ENCODE data around the gene RPP21.

The RPP21 gene

GRCh38 chr6:30355281-30355680 is 10.3 kb downstream of the RPP21 start:
- H3K27ac ChIP-seq (ENCODE audit: low read length): no peak overlapping the region
- no peaks in the 10 kb centered on the region for H3K79me2 ChIP-seq (ENCODE audit: low read length)
- no peak overlapping the region for H3K4me3 ChIP-seq (ENCODE audit: low read length)
- H3K9ac ChIP-seq (ENCODE audit: low read length): no peak overlapping the region
- TF ChIP-seq CTCF (IDR thresholded peaks at IDR 0.05; ENCODE audit: low read depth, low read length) (no peak), EZH2phosphoT487 (IDR thresholded peaks at IDR 0.05; ENCODE audit: low read depth) (no peak)
- H3K36me3 ChIP-seq (replicated peaks; ENCODE audit: low read depth, low read length): no peaks in the 10 kb centered on the region
- H3K4me2 ChIP-seq (ENCODE audit: low read length): no peak overlapping the region
- H2AFZ ChIP-seq (ENCODE audit: low read depth, low read length): no peak overlapping the region
- H3K4me1 ChIP-seq (ENCODE audit: low read length): no peaks in the 10 kb centered on the region
- no peaks in the 10 kb centered on the region for H3K9me3 ChIP-seq (ENCODE audit: insufficient read depth, low read length)
- no peaks in the 10 kb centered on the region for H4K20me1 ChIP-seq (ENCODE audit: insufficient read depth, low read length)
- peaks cover 4% of the 10 kb centered on the region; the same call in 1 of the 2 replicates for H3K27me3 ChIP-seq (ENCODE audit: low read depth, low read length)

GRCh38 chr6:30356536-30356935 is 11.6 kb downstream of the RPP21 start:
- no peak overlapping the region for H2AFZ ChIP-seq (ENCODE audit: low read depth, low read length)
- no peaks in the 10 kb centered on the region for H3K79me2 ChIP-seq (ENCODE audit: low read length)
- peaks cover 4% of the 10 kb centered on the region; the same call in 1 of the 2 replicates for H3K27me3 ChIP-seq (ENCODE audit: low read depth, low read length)
- TF ChIP-seq EZH2phosphoT487 (IDR thresholded peaks at IDR 0.05; ENCODE audit: low read depth) (no peak), CTCF (IDR thresholded peaks at IDR 0.05; ENCODE audit: low read depth, low read length) (no peak)
- no peaks in the 10 kb centered on the region for H3K36me3 ChIP-seq (replicated peaks; ENCODE audit: low read depth, low read length)
- no peaks in the 10 kb centered on the region for H4K20me1 ChIP-seq (ENCODE audit: insufficient read depth, low read length)
- no peak overlapping the region for H3K9ac ChIP-seq (ENCODE audit: low read length)
- no peak overlapping the region for H3K27ac ChIP-seq (ENCODE audit: low read length)
- no peak overlapping the region for H3K4me2 ChIP-seq (ENCODE audit: low read length)
- H3K4me3 ChIP-seq (ENCODE audit: low read length): no peak overlapping the region
- H3K9me3 ChIP-seq (ENCODE audit: insufficient read depth, low read length): no peaks in the 10 kb centered on the region
- H3K4me1 ChIP-seq (ENCODE audit: low read length): no peaks in the 10 kb centered on the region

- Histone ChIP-seq H3K79me2 (ENCODE audit: low read length) (no peaks in the 10 kb centered on the region), H4K20me1 (ENCODE audit: insufficient read depth, low read length) (no peaks in the 10 kb centered on the region), H3K4me3 (ENCODE audit: low read length) (no peak overlapping the region), H3K4me2 (ENCODE audit: low read length) (0 out of 2 replicates have a peak overlapping the region, but pooled peaks have one; percentile 7), H3K9ac (ENCODE audit: low read length) (no peak overlapping the region), H3K27me3 (ENCODE audit: low read depth, low read length) (peaks cover 4% of the 10 kb centered on the region; the same call in 1 of the 2 replicates), H3K36me3 (replicated peaks; ENCODE audit: low read depth, low read length) (no peaks in the 10 kb centered on the region), H3K27ac (ENCODE audit: low read length) (no peak overlapping the region), H3K4me1 (ENCODE audit: low read length) (no peaks in the 10 kb centered on the region), H3K9me3 (ENCODE audit: insufficient read depth, low read length) (no peaks in the 10 kb centered on the region), H2AFZ (ENCODE audit: low read depth, low read length) (0 out of 2 replicates have a peak overlapping the region, but pooled peaks have one; percentile 54)
- no peak for TF ChIP-seq EZH2phosphoT487 (IDR thresholded peaks at IDR 0.05; ENCODE audit: low read depth)
- peak; percentile 58 for TF ChIP-seq CTCF (IDR thresholded peaks at IDR 0.05; ENCODE audit: low read depth, low read length)
Observed at GRCh38 chr6:30357678-30358540, 13.0 kb downstream of the RPP21 start.

- H3K79me2 ChIP-seq (ENCODE audit: low read length): no peaks in the 10 kb centered on the region
- H3K4me3 ChIP-seq (ENCODE audit: low read length): no peak overlapping the region
- H3K27me3 ChIP-seq (ENCODE audit: low read depth, low read length): peaks cover 4% of the 10 kb centered on the region; the same call in 1 of the 2 replicates
- no peak overlapping the region for H3K9ac ChIP-seq (ENCODE audit: low read length)
- H4K20me1 ChIP-seq (ENCODE audit: insufficient read depth, low read length): no peaks in the 10 kb centered on the region
- H2AFZ ChIP-seq (ENCODE audit: low read depth, low read length): no peak overlapping the region
- no peak overlapping the region for H3K4me2 ChIP-seq (ENCODE audit: low read length)
- no peaks in the 10 kb centered on the region for H3K36me3 ChIP-seq (replicated peaks; ENCODE audit: low read depth, low read length)
- H3K27ac ChIP-seq (ENCODE audit: low read length): no peak overlapping the region
- no peaks in the 10 kb centered on the region for H3K4me1 ChIP-seq (ENCODE audit: low read length)
- no peaks in the 10 kb centered on the region for H3K9me3 ChIP-seq (ENCODE audit: insufficient read depth, low read length)
- no peak for TF ChIP-seq CTCF (IDR thresholded peaks at IDR 0.05; ENCODE audit: low read depth, low read length)
- TF ChIP-seq EZH2phosphoT487 (IDR thresholded peaks at IDR 0.05; ENCODE audit: low read depth): no peak
Observed at GRCh38 chr6:30359276-30359675, 14.3 kb downstream of the RPP21 start.

Measured in OCI-LY3 (cell line).